ENCODE measurements around the gene DOHH.

GRCh38 chr19:3533033-3533432 lies 32.6 kb upstream of the DOHH start:
- TF ChIP-seq CTCF (optimal IDR thresholded peaks at IDR 0.05 in 1 of 3, IDR thresholded peaks at IDR 0.05 in 1 of 3, conservative IDR thresholded peaks at IDR 0.05 in 1 of 3; ENCODE audit: extremely low read depth in 1 of 3, insufficient read depth in 2 of 3, low read length in 3 of 3) (no peak), EZH2 (IDR thresholded peaks at IDR 0.05; ENCODE audit: low read length) (no peak)

Data from keratinocyte (primary cell).